ENCODE results near the gene TPCN2.

The TPCN2 gene

GRCh38 chr11:69170704-69171103 is 122.0 kb downstream of the TPCN2 start:
- Histone ChIP-seq H3K9me3 (ENCODE audit: control extremely low read depth in 1 of 5, control insufficient read depth in 4 of 5, insufficient read depth in 2 of 5, low read depth in 1 of 5, low read length in 4 of 5) (peaks cover 0 to 13% (median 2%) of the 10 kb centered on the region in 5 experiments), H3K4me3 (ENCODE audit: control insufficient read depth in 1 of 7, extremely low read depth in 1 of 7, insufficient read depth in 4 of 7, low read depth in 2 of 7, low read length in 6 of 7) (no peak overlapping the region), H3K27ac (ENCODE audit: insufficient read depth in 1 of 2, low read depth in 1 of 2, low read length in 2 of 2, poor library complexity in 1 of 2, severe bottlenecking in 2 of 2) (no peak overlapping the region), H3K36me3 (ENCODE audit: control insufficient read depth in 4 of 4, insufficient read depth in 4 of 4, low read length in 3 of 4) (no peaks in the 10 kb centered on the region), H3K27me3 (replicated peaks in 2 of 5; ENCODE audit: control insufficient read depth in 4 of 5, insufficient read depth in 5 of 5, low read length in 4 of 5) (peaks cover 0 to 6% (median 0%) of the 10 kb centered on the region in 5 experiments), H3K4me1 (ENCODE audit: control extremely low read depth in 1 of 4, control insufficient read depth in 4 of 4, insufficient read depth in 4 of 4, low read length in 3 of 4) (peaks cover 0 to 13% (median 11%) of the 10 kb centered on the region in 4 experiments)
- POLR2A ChIA-PET: no interaction called here
- WGBS (ENCODE audit: insufficient coverage): 97% methylated on average over 6 of the region's 6 CpGs
- no peak for DNase-seq
- CTCF ChIA-PET: no interaction called here

GRCh38 chr11:69171476-69172240 is 122.9 kb downstream of the TPCN2 start:
- Histone ChIP-seq H3K36me3 (ENCODE audit: control insufficient read depth in 4 of 4, insufficient read depth in 4 of 4, low read length in 3 of 4) (no peaks in the 10 kb centered on the region), H3K9me3 (ENCODE audit: control extremely low read depth in 1 of 5, control insufficient read depth in 4 of 5, insufficient read depth in 2 of 5, low read depth in 1 of 5, low read length in 4 of 5) (peaks cover 0 to 13% (median 2%) of the 10 kb centered on the region in 5 experiments), H3K27me3 (replicated peaks in 2 of 5; ENCODE audit: control insufficient read depth in 4 of 5, insufficient read depth in 5 of 5, low read length in 4 of 5) (peaks cover 0 to 6% (median 0%) of the 10 kb centered on the region in 5 experiments), H3K27ac (ENCODE audit: insufficient read depth in 1 of 2, low read depth in 1 of 2, low read length in 2 of 2, poor library complexity in 1 of 2, severe bottlenecking in 2 of 2) (no peak overlapping the region), H3K4me3 (ENCODE audit: control insufficient read depth in 1 of 7, extremely low read depth in 1 of 7, insufficient read depth in 4 of 7, low read depth in 2 of 7, low read length in 6 of 7) (no peak overlapping the region), H3K4me1 (ENCODE audit: control extremely low read depth in 1 of 4, control insufficient read depth in 4 of 4, insufficient read depth in 4 of 4, low read length in 3 of 4) (peaks cover 0 to 6% (median 4%) of the 10 kb centered on the region in 4 experiments)
- 95% methylated on average over 6 of the region's 6 CpGs for WGBS (ENCODE audit: insufficient coverage)
- POLR2A ChIA-PET: no interaction called here
- CTCF ChIA-PET: no interaction called here
- DNase-seq: no peak

- Histone ChIP-seq H3K27ac (ENCODE audit: insufficient read depth in 1 of 2, low read depth in 1 of 2, low read length in 2 of 2, poor library complexity in 1 of 2, severe bottlenecking in 2 of 2) (no peak overlapping the region), H3K4me3 (ENCODE audit: control insufficient read depth in 1 of 7, extremely low read depth in 1 of 7, insufficient read depth in 4 of 7, low read depth in 2 of 7, low read length in 6 of 7) (no peak overlapping the region), H3K4me1 (ENCODE audit: control extremely low read depth in 1 of 4, control insufficient read depth in 4 of 4, insufficient read depth in 4 of 4, low read length in 3 of 4) (no peaks in the 10 kb centered on the region), H3K27me3 (replicated peaks in 2 of 5; ENCODE audit: control insufficient read depth in 4 of 5, insufficient read depth in 5 of 5, low read length in 4 of 5) (peaks cover 0 to 3% (median 0%) of the 10 kb centered on the region in 5 experiments), H3K36me3 (ENCODE audit: control insufficient read depth in 4 of 4, insufficient read depth in 4 of 4, low read length in 3 of 4) (no peaks in the 10 kb centered on the region), H3K9me3 (ENCODE audit: control extremely low read depth in 1 of 5, control insufficient read depth in 4 of 5, insufficient read depth in 2 of 5, low read depth in 1 of 5, low read length in 4 of 5) (peaks cover 0 to 13% (median 2%) of the 10 kb centered on the region in 5 experiments)
- CTCF ChIA-PET: no interaction called here
- POLR2A ChIA-PET: no interaction called here
- no peak for DNase-seq
- WGBS (ENCODE audit: insufficient coverage): no CpG with 5 or more reads among the region's 1 CpG
Observed at GRCh38 chr11:69172674-69173073, 123.9 kb downstream of the TPCN2 start.

GRCh38 chr11:69173331-69173730 is 124.6 kb downstream of the TPCN2 start:
- H3K36me3 ChIP-seq (ENCODE audit: control insufficient read depth in 4 of 4, insufficient read depth in 4 of 4, low read length in 3 of 4): no peaks in the 10 kb centered on the region
- no peak overlapping the region for H3K27ac ChIP-seq (ENCODE audit: insufficient read depth in 1 of 2, low read depth in 1 of 2, low read length in 2 of 2, poor library complexity in 1 of 2, severe bottlenecking in 2 of 2)
- WGBS (ENCODE audit: insufficient coverage): 97% methylated on average over 3 of the region's 3 CpGs
- H3K4me3 ChIP-seq (ENCODE audit: control insufficient read depth in 1 of 7, extremely low read depth in 1 of 7, insufficient read depth in 4 of 7, low read depth in 2 of 7, low read length in 6 of 7): no peak overlapping the region
- peaks cover 0 to 13% (median 2%) of the 10 kb centered on the region in 5 experiments for H3K9me3 ChIP-seq (ENCODE audit: control extremely low read depth in 1 of 5, control insufficient read depth in 4 of 5, insufficient read depth in 2 of 5, low read depth in 1 of 5, low read length in 4 of 5)
- POLR2A ChIA-PET: no interaction called here
- no peak for DNase-seq
- CTCF ChIA-PET: no interaction called here
- H3K4me1 ChIP-seq (ENCODE audit: control extremely low read depth in 1 of 4, control insufficient read depth in 4 of 4, insufficient read depth in 4 of 4, low read length in 3 of 4): no peaks in the 10 kb centered on the region
- H3K27me3 ChIP-seq (replicated peaks in 2 of 5; ENCODE audit: control insufficient read depth in 4 of 5, insufficient read depth in 5 of 5, low read length in 4 of 5): no peaks in the 10 kb centered on the region

GRCh38 chr11:69173925-69174581 is 125.3 kb downstream of the TPCN2 start:
- CTCF ChIA-PET: no interaction called here
- Histone ChIP-seq H3K4me3 (ENCODE audit: control insufficient read depth in 1 of 7, extremely low read depth in 1 of 7, insufficient read depth in 4 of 7, low read depth in 2 of 7, low read length in 6 of 7) (no peak overlapping the region), H3K9me3 (ENCODE audit: control extremely low read depth in 1 of 5, control insufficient read depth in 4 of 5, insufficient read depth in 2 of 5, low read depth in 1 of 5, low read length in 4 of 5) (peaks cover 0 to 13% (median 2%) of the 10 kb centered on the region in 5 experiments), H3K36me3 (ENCODE audit: control insufficient read depth in 4 of 4, insufficient read depth in 4 of 4, low read length in 3 of 4) (no peaks in the 10 kb centered on the region), H3K4me1 (ENCODE audit: control extremely low read depth in 1 of 4, control insufficient read depth in 4 of 4, insufficient read depth in 4 of 4, low read length in 3 of 4) (no peaks in the 10 kb centered on the region), H3K27ac (ENCODE audit: insufficient read depth in 1 of 2, low read depth in 1 of 2, low read length in 2 of 2, poor library complexity in 1 of 2, severe bottlenecking in 2 of 2) (no peak overlapping the region), H3K27me3 (replicated peaks in 2 of 5; ENCODE audit: control insufficient read depth in 4 of 5, insufficient read depth in 5 of 5, low read length in 4 of 5) (no peaks in the 10 kb centered on the region)
- POLR2A ChIA-PET: no interaction called here
- DNase-seq: no peak
- 90% methylated on average over 8 of the region's 8 CpGs for WGBS (ENCODE audit: insufficient coverage)

- Histone ChIP-seq H3K4me3 (ENCODE audit: control insufficient read depth in 1 of 7, extremely low read depth in 1 of 7, insufficient read depth in 4 of 7, low read depth in 2 of 7, low read length in 6 of 7) (no peak overlapping the region), H3K27me3 (replicated peaks in 2 of 5; ENCODE audit: control insufficient read depth in 4 of 5, insufficient read depth in 5 of 5, low read length in 4 of 5) (no peaks in the 10 kb centered on the region), H3K27ac (ENCODE audit: insufficient read depth in 1 of 2, low read depth in 1 of 2, low read length in 2 of 2, poor library complexity in 1 of 2, severe bottlenecking in 2 of 2) (no peak overlapping the region), H3K36me3 (ENCODE audit: control insufficient read depth in 4 of 4, insufficient read depth in 4 of 4, low read length in 3 of 4) (no peaks in the 10 kb centered on the region), H3K4me1 (ENCODE audit: control extremely low read depth in 1 of 4, control insufficient read depth in 4 of 4, insufficient read depth in 4 of 4, low read length in 3 of 4) (peaks cover 0 to 3% (median 1%) of the 10 kb centered on the region in 4 experiments), H3K9me3 (ENCODE audit: control extremely low read depth in 1 of 5, control insufficient read depth in 4 of 5, insufficient read depth in 2 of 5, low read depth in 1 of 5, low read length in 4 of 5) (peaks cover 0 to 13% (median 2%) of the 10 kb centered on the region in 5 experiments)
- no CpG with 5 or more reads among the region's 2 CpGs for WGBS (ENCODE audit: insufficient coverage)
- CTCF ChIA-PET: no interaction called here
- no peak for DNase-seq
- POLR2A ChIA-PET: no interaction called here
Observed at GRCh38 chr11:69174841-69175240, 126.1 kb downstream of the TPCN2 start.

GRCh38 chr11:69178819-69179482 is 130.2 kb downstream of the TPCN2 start:
- H3K36me3 ChIP-seq (ENCODE audit: control insufficient read depth in 4 of 4, insufficient read depth in 4 of 4, low read length in 3 of 4): no peaks in the 10 kb centered on the region
- H3K9me3 ChIP-seq (ENCODE audit: control extremely low read depth in 1 of 5, control insufficient read depth in 4 of 5, insufficient read depth in 2 of 5, low read depth in 1 of 5, low read length in 4 of 5): peaks cover 0 to 16% (median 2%) of the 10 kb centered on the region in 5 experiments
- no peak overlapping the region for H3K4me3 ChIP-seq (ENCODE audit: control insufficient read depth in 1 of 7, extremely low read depth in 1 of 7, insufficient read depth in 4 of 7, low read depth in 2 of 7, low read length in 6 of 7)
- POLR2A ChIA-PET: no interaction called here
- H3K27ac ChIP-seq (ENCODE audit: insufficient read depth in 1 of 2, low read depth in 1 of 2, low read length in 2 of 2, poor library complexity in 1 of 2, severe bottlenecking in 2 of 2): no peak overlapping the region
- 93% methylated on average over 6 of the region's 9 CpGs for WGBS (ENCODE audit: insufficient coverage)
- peaks cover 0 to 4% (median 0%) of the 10 kb centered on the region in 5 experiments for H3K27me3 ChIP-seq (replicated peaks in 2 of 5; ENCODE audit: control insufficient read depth in 4 of 5, insufficient read depth in 5 of 5, low read length in 4 of 5)
- no peak for DNase-seq
- CTCF ChIA-PET: no interaction called here
- H3K4me1 ChIP-seq (ENCODE audit: control extremely low read depth in 1 of 4, control insufficient read depth in 4 of 4, insufficient read depth in 4 of 4, low read length in 3 of 4): peaks cover 0 to 10% (median 10%) of the 10 kb centered on the region in 4 experiments
